Measurements from ENCODE around the gene KRT17. TPM values are rescaled to one million over a fixed set of nuclear protein-coding genes. Genes with fewer than 3 reads are reported as not detected.

Gene KRT17
- total RNA-seq, 1 donor from 2014 or later: not detected

DNA sequence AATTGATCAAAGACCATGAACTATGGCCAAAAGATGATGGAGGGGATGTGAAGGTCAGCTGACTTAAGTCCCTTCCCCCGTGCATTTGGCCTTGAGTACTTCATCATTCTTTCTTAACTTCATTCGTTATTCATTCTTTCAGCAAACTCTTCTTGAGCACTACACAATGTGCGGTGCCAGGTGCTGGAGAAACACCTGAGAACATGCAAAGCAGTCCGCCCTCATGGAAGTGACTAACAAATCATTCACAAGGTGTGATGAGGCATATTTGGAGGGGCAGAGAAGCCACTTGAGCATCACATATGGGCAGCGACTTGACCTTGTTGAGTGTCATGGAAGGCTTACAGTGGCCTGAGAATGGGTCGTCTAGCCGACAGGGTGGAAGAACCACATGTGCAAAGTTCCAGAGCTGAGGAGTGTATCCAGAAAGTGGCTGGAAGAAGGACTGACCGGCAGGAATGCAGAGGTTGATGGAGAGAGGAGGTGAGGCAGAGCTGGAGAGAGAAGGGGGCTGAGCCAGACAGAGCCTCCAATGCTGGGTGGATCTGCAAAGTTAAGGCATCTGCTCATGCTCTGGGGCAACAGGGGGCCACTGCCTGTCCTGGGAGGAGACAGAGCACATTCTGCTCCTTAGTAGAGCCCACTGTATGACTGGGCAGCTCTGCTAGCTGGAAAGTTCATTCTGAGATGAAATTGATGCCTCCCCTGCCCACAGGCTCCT, 39.2 kb upstream of the KRT17 start:
- Mint-ChIP-seq H3K36me3 (ENCODE audit: unreplicated experiment) (no peaks in the 10 kb centered on the region), H3K27ac (ENCODE audit: unreplicated experiment) (no peak overlapping the region), H3K9me3 (ENCODE audit: unreplicated experiment) (peaks cover 10% of the 10 kb centered on the region), H3K4me1 (ENCODE audit: low read depth, unreplicated experiment) (peaks cover 5% of the 10 kb centered on the region), H3K27me3 (ENCODE audit: unreplicated experiment) (peaks cover 4% of the 10 kb centered on the region), H3K4me3 (ENCODE audit: unreplicated experiment) (no peak overlapping the region)
- TF ChIP-seq, protein P1, sequence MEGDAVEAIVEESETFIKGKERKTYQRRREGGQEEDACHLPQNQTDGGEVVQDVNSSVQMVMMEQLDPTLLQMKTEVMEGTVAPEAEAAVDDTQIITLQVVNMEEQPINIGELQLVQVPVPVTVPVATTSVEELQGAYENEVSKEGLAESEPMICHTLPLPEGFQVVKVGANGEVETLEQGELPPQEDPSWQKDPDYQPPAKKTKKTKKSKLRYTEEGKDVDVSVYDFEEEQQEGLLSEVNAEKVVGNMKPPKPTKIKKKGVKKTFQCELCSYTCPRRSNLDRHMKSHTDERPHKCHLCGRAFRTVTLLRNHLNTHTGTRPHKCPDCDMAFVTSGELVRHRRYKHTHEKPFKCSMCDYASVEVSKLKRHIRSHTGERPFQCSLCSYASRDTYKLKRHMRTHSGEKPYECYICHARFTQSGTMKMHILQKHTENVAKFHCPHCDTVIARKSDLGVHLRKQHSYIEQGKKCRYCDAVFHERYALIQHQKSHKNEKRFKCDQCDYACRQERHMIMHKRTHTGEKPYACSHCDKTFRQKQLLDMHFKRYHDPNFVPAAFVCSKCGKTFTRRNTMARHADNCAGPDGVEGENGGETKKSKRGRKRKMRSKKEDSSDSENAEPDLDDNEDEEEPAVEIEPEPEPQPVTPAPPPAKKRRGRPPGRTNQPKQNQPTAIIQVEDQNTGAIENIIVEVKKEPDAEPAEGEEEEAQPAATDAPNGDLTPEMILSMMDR (IDR thresholded peaks at IDR 0.05; ENCODE audit: partially characterized antibody, unreplicated experiment): no peak
- DNase-seq: no peak

DNA sequence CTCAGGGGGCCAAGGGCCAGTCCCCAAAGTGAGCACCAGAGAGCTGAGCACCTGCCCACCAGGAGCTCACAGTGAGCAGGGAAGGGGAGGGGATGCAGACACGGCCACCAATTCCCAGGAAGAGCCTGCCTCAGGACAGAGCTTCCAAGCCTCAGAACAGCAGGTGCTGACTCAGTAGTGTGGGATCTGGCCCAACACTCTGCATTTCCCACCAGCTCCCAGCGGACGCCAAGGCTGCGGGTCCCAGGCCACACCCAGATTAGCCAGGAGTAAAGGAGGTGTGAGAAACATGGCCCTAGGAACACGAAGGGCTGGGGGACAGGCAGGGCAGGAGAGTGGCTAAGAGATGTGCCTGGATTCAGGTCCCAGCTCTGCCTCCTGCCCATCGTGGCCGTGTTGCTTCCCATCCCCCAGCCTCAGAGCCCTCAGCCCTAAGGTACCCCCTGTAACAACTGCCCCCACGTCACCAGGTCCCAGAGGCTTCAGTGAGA, 35.9 kb upstream of the KRT17 start:
- no peaks in the 10 kb centered on the region for H3K36me3 Mint-ChIP-seq (ENCODE audit: unreplicated experiment)
- peaks cover 3% of the 10 kb centered on the region for H3K4me1 Mint-ChIP-seq (ENCODE audit: low read depth, unreplicated experiment)
- TF ChIP-seq, protein P1 (IDR thresholded peaks at IDR 0.05; ENCODE audit: partially characterized antibody, unreplicated experiment): no peak
- no peak overlapping the region for H3K4me3 Mint-ChIP-seq (ENCODE audit: unreplicated experiment)
- peaks cover 2% of the 10 kb centered on the region for H3K27me3 Mint-ChIP-seq (ENCODE audit: unreplicated experiment)
- DNase-seq: no peak
- peaks cover 7% of the 10 kb centered on the region for H3K9me3 Mint-ChIP-seq (ENCODE audit: unreplicated experiment)
- H3K27ac Mint-ChIP-seq (ENCODE audit: unreplicated experiment): no peak overlapping the region

DNA sequence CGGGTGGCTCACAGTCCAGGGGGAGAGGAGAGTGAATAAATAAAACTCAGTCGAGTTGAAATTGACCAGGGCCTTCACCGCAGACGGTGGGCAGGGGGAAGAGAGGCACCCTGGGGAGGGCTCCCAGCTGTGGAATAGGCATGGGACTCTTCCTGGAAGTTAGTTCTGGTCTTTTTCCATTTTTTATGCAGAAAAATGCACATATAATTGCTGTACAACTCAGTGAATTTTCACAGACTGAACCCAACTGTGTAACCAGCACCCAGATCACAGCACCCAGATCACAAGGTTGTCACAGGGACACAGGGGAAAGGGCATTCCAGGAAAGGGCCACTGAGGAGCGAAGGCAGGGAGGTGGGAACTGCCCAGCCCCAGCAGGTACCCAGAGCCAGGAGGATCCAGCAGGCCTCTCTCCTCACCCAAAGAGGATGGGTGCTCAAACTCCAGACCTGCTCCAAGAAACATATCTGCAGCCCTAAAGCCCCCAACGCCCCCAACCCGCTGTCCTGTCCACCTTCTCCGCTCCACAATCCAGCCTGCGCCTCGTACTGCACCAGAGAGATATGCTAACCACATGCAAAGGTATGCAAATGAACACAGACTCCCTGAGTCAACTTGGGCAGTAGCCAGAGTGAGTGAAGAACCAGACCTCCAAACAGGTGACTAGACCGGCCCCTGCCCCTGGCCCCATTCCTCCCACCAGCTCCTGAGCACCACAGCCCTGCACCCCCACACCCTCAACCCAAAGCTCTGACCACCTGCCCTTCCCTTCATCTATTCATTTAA, 35.2 kb upstream of the KRT17 start:
- H3K4me3 Mint-ChIP-seq (ENCODE audit: unreplicated experiment): no peak overlapping the region
- no peaks in the 10 kb centered on the region for H3K36me3 Mint-ChIP-seq (ENCODE audit: unreplicated experiment)
- H3K9me3 Mint-ChIP-seq (ENCODE audit: unreplicated experiment): peaks cover 7% of the 10 kb centered on the region
- H3K27me3 Mint-ChIP-seq (ENCODE audit: unreplicated experiment): peaks cover 2% of the 10 kb centered on the region
- H3K27ac Mint-ChIP-seq (ENCODE audit: unreplicated experiment): no peak overlapping the region
- peaks cover 3% of the 10 kb centered on the region for H3K4me1 Mint-ChIP-seq (ENCODE audit: low read depth, unreplicated experiment)
- DNase-seq: no peak
- TF ChIP-seq, protein P1 (IDR thresholded peaks at IDR 0.05; ENCODE audit: partially characterized antibody, unreplicated experiment): no peak

DNA sequence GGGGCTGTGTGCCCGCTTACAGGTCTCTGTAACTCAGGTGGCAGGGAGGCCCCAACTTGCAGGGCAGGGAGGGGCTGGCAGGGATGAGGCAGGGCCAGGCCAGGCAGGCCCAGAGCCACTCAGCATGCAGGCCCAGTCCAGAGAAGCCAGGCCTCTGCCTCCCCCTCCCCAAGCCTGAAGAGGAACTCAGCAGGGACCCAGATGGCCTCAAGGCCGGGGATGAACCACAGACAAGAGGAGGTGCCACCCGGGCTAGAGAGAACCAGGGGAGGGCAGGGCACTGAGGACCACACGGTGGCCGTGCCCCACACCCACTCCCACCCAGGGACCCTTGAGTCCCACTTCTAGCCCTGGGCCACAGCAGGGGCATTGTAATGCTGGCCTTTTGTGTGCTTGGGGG, 34.5 kb upstream of the KRT17 start:
- DNase-seq: no peak
- H3K4me3 Mint-ChIP-seq (ENCODE audit: unreplicated experiment): no peak overlapping the region
- peaks cover 5% of the 10 kb centered on the region for H3K9me3 Mint-ChIP-seq (ENCODE audit: unreplicated experiment)
- peaks cover 2% of the 10 kb centered on the region for H3K27me3 Mint-ChIP-seq (ENCODE audit: unreplicated experiment)
- TF ChIP-seq, protein P1 (IDR thresholded peaks at IDR 0.05; ENCODE audit: partially characterized antibody, unreplicated experiment): no peak
- no peaks in the 10 kb centered on the region for H3K36me3 Mint-ChIP-seq (ENCODE audit: unreplicated experiment)
- H3K4me1 Mint-ChIP-seq (ENCODE audit: low read depth, unreplicated experiment): peaks cover 3% of the 10 kb centered on the region
- no peak overlapping the region for H3K27ac Mint-ChIP-seq (ENCODE audit: unreplicated experiment)

DNA sequence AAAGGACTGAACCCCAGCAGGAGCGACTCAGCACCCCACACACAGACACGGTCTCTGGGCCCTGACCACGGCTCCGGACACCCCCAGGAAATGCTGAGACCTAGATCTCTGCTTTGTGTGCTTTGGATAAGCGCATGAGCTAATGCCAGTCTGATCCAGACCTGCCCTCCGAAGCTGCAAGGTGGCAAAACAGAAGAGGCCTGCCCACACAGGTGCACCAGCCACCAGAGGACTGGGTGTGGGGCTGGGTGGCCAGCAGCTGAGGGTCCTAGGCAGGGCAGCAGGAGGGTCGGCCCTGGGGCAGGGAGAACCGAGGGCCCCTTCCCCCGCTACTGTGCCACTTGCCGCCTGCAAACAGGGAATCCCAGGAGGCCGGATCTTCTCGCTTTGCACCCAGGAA, 33.6 kb upstream of the KRT17 start:
- no peaks in the 10 kb centered on the region for H3K36me3 Mint-ChIP-seq (ENCODE audit: unreplicated experiment)
- H3K4me1 Mint-ChIP-seq (ENCODE audit: low read depth, unreplicated experiment): peaks cover 3% of the 10 kb centered on the region
- H3K4me3 Mint-ChIP-seq (ENCODE audit: unreplicated experiment): no peak overlapping the region
- peaks cover 1% of the 10 kb centered on the region for H3K9me3 Mint-ChIP-seq (ENCODE audit: unreplicated experiment)
- H3K27ac Mint-ChIP-seq (ENCODE audit: unreplicated experiment): no peak overlapping the region
- TF ChIP-seq, protein P1 (IDR thresholded peaks at IDR 0.05; ENCODE audit: partially characterized antibody, unreplicated experiment): no peak
- no peak for DNase-seq
- peaks cover 2% of the 10 kb centered on the region for H3K27me3 Mint-ChIP-seq (ENCODE audit: unreplicated experiment)

Data from glutamatergic neuron (in vitro differentiated cells).